HepG2 (cell line): ENCODE measurements around the gene QKI. TPM values are rescaled to one million over a fixed set of nuclear protein-coding genes. Genes with fewer than 3 reads are reported as not detected.

Experiments used
- CSRNP2 ChIP-seq: sonication (generic); formaldehyde crosslinking; conservative IDR thresholded peaks from 2 replicates; pipeline ENCODE4 v1.8.0; 2022; ENCODE audit warnings: low read depth, missing genetic modification reagents
- HIVEP1 ChIP-seq: sonication (generic); formaldehyde crosslinking; IDR thresholded peaks from 2 replicates; pipeline ENCODE4 v1.4.0; 2020; ENCODE audit warnings: mild to moderate bottlenecking, missing genetic modification reagents
- KLF15 ChIP-seq: sonication (generic); formaldehyde crosslinking; IDR thresholded peaks from 2 replicates; pipeline ENCODE4 v1.8.1; 2023; ENCODE audit warnings: borderline replicate concordance, mild to moderate bottlenecking, inconsistent platforms, missing genetic modification reagents, mixed read lengths
- PAX8 ChIP-seq: sonication (generic); formaldehyde crosslinking; IDR thresholded peaks from 2 replicates; pipeline ENCODE4 v1.8.0; 2022; ENCODE audit warnings: mild to moderate bottlenecking, missing genetic modification reagents, borderline replicate concordance
- RELA ChIP-seq: sonication (generic); formaldehyde crosslinking; IDR thresholded peaks from 2 replicates; pipeline ENCODE4 v1.4.0; 2020; ENCODE audit warnings: missing genetic modification reagents
- RXRB ChIP-seq: IDR thresholded peaks from 2 replicates; pipeline ENCODE4 v1.6.1; 2016; ENCODE audit warnings: borderline replicate concordance, missing genetic modification reagents, missing compliant biosample characterization
- SNAPC2 ChIP-seq: sonication (generic); formaldehyde crosslinking; IDR thresholded peaks from 2 replicates; pipeline ENCODE4 v1.8.1; 2022; ENCODE audit warnings: mild to moderate bottlenecking, missing genetic modification reagents
- SRY ChIP-seq: sonication (generic); formaldehyde crosslinking; IDR thresholded peaks from 2 replicates; pipeline ENCODE4 v1.8.0; 2022; ENCODE audit warnings: mild to moderate bottlenecking, missing genetic modification reagents
- ZKSCAN5 ChIP-seq: sonication (generic); formaldehyde crosslinking; IDR thresholded peaks from 2 replicates; pipeline ENCODE4 v1.5.1; 2020; ENCODE audit warnings: mild to moderate bottlenecking, missing genetic modification reagents
- ZNF180 ChIP-seq: sonication (generic); formaldehyde crosslinking; IDR thresholded peaks from 2 replicates; pipeline ENCODE4 v1.4.0; 2020; ENCODE audit warnings: low read depth, missing genetic modification reagents, borderline replicate concordance
- ZNF205 ChIP-seq: IDR thresholded peaks from 2 replicates; pipeline ENCODE4 v1.6.1; 2018; ENCODE audit warnings: missing biosample characterization, missing genetic modification reagents
- ZNF570 ChIP-seq: sonication (generic); formaldehyde crosslinking; IDR thresholded peaks from 2 replicates; pipeline ENCODE4 v1.4.0; 2020; ENCODE audit warnings: mild to moderate bottlenecking, missing genetic modification reagents, borderline replicate concordance
- ZZZ3 ChIP-seq: sonication (generic); formaldehyde crosslinking; IDR thresholded peaks from 2 replicates; pipeline ENCODE4 v1.4.0; 2020; ENCODE audit warnings: missing genetic modification reagents, mild to moderate bottlenecking, borderline replicate concordance
- polyA plus RNA-seq, 8 experiments: library from polyadenylated mRNA; depleted of rRNA in 3 of 8; stranded (reverse) in 7 of 8; unstranded in 1 of 8; fragments of >200 nt; fragmentation: Illumina TruSeq in 4 of 8; extraction: Trizol in 4 of 8; gene quantifications; 2 replicates each; pipeline versions ENCODE4 v1.2.1 to v1.2.3, GENCODE V29; 2011 to 2016; ENCODE audit warnings: low read depth in 4 of 8, missing spikeins in 1 of 8, mixed read lengths in 1 of 8; ENCODE audit not compliant: insufficient read depth in 1 of 8
- total RNA-seq, 5 experiments: library from RNA; depleted of rRNA; stranded (reverse); fragments of >200 nt; fragmentation: Illumina TruSeq; extraction: Trizol; gene quantifications; 2 replicates each; pipeline ENCODE4 v1.2.3, GENCODE V29; 2016; ENCODE audit warnings: low read depth in 1 of 5
- TF ChIP-seq, protein P1 (sequence below): IDR thresholded peaks from 2 replicates; pipeline ENCODE4 v1.6.1; 2016; ENCODE audit warnings: missing compliant biosample characterization, missing genetic modification reagents, borderline replicate concordance
- TF ChIP-seq, protein P2 (sequence below): sonication (generic); formaldehyde crosslinking; IDR thresholded peaks from 2 replicates; pipeline ENCODE4 v1.5.1; 2020; ENCODE audit warnings: missing genetic modification reagents, mild to moderate bottlenecking, borderline replicate concordance
- TF ChIP-seq, protein P3 (sequence below): sonication (generic); formaldehyde crosslinking; IDR thresholded peaks from 2 replicates; pipeline ENCODE4 v1.4.0; 2020; ENCODE audit warnings: missing genetic modification reagents
- TF ChIP-seq, protein P4 (sequence below): sonication (generic); formaldehyde crosslinking; IDR thresholded peaks from 2 replicates; pipeline ENCODE4 v1.5.0; 2020; ENCODE audit warnings: mild to moderate bottlenecking, missing genetic modification reagents

The QKI gene
- total and polyA plus RNA-seq, 2 of the 13 experiments (the other 11 are each of a cell fraction or from before 2014, with no cell fraction given), result 136 to 137 TPM

GRCh38 chr6:163413345-163414116 is 987 bp upstream of the QKI start (continued):
- TF ChIP-seq, protein P1, sequence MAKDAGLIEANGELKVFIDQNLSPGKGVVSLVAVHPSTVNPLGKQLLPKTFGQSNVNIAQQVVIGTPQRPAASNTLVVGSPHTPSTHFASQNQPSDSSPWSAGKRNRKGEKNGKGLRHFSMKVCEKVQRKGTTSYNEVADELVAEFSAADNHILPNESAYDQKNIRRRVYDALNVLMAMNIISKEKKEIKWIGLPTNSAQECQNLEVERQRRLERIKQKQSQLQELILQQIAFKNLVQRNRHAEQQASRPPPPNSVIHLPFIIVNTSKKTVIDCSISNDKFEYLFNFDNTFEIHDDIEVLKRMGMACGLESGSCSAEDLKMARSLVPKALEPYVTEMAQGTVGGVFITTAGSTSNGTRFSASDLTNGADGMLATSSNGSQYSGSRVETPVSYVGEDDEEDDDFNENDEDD (CRISPR knock-in tag), result peak; percentile 75; the same call in 1 of the 2 replicates
- TF ChIP-seq, protein P2, sequence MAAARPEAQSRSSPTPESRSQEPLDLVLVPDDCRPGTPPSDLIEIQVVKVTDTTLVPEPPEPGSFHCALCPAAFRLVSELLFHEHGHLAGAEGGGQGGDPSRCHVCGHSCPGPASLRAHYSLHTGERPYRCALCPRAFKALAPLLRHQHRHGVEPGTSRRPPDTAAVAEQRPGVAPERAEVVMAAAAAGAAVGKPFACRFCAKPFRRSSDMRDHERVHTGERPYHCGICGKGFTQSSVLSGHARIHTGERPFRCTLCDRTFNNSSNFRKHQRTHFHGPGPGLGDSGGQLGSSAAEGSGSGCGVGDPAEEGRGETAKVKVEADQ, result peak; percentile 88; the same call in 1 of the 2 replicates
- peak; percentile 88; the same call in 1 of the 2 replicates for TF ChIP-seq CSRNP2
- 0 out of 2 replicates have a peak, but pooled peaks have one; percentile 66 for TF ChIP-seq ZNF570 (CRISPR knock-in tag)
- TF ChIP-seq RELA (CRISPR knock-in tag), result peak; percentile 66; the same call in 1 of the 2 replicates
- no peak; the same call in 1 of the 2 replicates for TF ChIP-seq SRY
- TF ChIP-seq SNAPC2 (CRISPR knock-in tag), result peak; percentile 67; the same call in 1 of the 2 replicates
- TF ChIP-seq ZZZ3 (CRISPR knock-in tag), result no peak
- no peak for TF ChIP-seq KLF15
- TF ChIP-seq, protein P3, sequence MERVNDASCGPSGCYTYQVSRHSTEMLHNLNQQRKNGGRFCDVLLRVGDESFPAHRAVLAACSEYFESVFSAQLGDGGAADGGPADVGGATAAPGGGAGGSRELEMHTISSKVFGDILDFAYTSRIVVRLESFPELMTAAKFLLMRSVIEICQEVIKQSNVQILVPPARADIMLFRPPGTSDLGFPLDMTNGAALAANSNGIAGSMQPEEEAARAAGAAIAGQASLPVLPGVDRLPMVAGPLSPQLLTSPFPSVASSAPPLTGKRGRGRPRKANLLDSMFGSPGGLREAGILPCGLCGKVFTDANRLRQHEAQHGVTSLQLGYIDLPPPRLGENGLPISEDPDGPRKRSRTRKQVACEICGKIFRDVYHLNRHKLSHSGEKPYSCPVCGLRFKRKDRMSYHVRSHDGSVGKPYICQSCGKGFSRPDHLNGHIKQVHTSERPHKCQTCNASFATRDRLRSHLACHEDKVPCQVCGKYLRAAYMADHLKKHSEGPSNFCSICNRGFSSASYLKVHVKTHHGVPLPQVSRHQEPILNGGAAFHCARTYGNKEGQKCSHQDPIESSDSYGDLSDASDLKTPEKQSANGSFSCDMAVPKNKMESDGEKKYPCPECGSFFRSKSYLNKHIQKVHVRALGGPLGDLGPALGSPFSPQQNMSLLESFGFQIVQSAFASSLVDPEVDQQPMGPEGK (CRISPR knock-in tag), result peak; percentile 83
- TF ChIP-seq PAX8 (CRISPR knock-in tag), result no peak; the same call in 1 of the 2 replicates
- TF ChIP-seq HIVEP1 (CRISPR knock-in tag), result no peak
- TF ChIP-seq ZNF205, result peak; percentile 76; the same call in 1 of the 2 replicates
- TF ChIP-seq, protein P4, sequence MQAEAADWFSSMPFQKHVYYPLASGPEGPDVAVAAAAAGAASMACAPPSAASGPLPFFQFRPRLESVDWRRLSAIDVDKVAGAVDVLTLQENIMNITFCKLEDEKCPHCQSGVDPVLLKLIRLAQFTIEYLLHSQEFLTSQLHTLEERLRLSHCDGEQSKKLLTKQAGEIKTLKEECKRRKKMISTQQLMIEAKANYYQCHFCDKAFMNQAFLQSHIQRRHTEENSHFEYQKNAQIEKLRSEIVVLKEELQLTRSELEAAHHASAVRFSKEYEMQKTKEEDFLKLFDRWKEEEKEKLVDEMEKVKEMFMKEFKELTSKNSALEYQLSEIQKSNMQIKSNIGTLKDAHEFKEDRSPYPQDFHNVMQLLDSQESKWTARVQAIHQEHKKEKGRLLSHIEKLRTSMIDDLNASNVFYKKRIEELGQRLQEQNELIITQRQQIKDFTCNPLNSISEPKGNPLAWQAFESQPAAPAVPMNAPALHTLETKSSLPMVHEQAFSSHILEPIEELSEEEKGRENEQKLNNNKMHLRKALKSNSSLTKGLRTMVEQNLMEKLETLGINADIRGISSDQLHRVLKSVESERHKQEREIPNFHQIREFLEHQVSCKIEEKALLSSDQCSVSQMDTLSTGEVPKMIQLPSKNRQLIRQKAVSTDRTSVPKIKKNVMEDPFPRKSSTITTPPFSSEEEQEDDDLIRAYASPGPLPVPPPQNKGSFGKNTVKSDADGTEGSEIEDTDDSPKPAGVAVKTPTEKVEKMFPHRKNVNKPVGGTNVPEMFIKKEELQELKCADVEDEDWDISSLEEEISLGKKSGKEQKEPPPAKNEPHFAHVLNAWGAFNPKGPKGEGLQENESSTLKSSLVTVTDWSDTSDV, result peak; percentile 95; the same call in 1 of the 2 replicates
- peak; percentile 16; the same call in 1 of the 2 replicates for TF ChIP-seq ZNF180 (CRISPR knock-in tag)
- TF ChIP-seq RXRB (CRISPR knock-in tag), result peak; percentile 23; the same call in 1 of the 2 replicates
- no peak for TF ChIP-seq ZKSCAN5 (CRISPR knock-in tag)
